ENCODE measurements around the gene GAL.

- TF ChIP-seq SRF (IDR thresholded peaks at IDR 0.05; ENCODE audit: low read depth, low read length) (no peak), HDAC6 (IDR thresholded peaks at IDR 0.05; ENCODE audit: low read depth, low read length) (no peak), EZH2 (IDR thresholded peaks at IDR 0.05; ENCODE audit: low read depth, low read length, severe bottlenecking) (no peak), PHF8 (conservative IDR thresholded peaks at IDR 0.05; ENCODE audit: low read depth, low read length) (no peak)
- TF ChIP-seq, protein P1, sequence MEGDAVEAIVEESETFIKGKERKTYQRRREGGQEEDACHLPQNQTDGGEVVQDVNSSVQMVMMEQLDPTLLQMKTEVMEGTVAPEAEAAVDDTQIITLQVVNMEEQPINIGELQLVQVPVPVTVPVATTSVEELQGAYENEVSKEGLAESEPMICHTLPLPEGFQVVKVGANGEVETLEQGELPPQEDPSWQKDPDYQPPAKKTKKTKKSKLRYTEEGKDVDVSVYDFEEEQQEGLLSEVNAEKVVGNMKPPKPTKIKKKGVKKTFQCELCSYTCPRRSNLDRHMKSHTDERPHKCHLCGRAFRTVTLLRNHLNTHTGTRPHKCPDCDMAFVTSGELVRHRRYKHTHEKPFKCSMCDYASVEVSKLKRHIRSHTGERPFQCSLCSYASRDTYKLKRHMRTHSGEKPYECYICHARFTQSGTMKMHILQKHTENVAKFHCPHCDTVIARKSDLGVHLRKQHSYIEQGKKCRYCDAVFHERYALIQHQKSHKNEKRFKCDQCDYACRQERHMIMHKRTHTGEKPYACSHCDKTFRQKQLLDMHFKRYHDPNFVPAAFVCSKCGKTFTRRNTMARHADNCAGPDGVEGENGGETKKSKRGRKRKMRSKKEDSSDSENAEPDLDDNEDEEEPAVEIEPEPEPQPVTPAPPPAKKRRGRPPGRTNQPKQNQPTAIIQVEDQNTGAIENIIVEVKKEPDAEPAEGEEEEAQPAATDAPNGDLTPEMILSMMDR (IDR thresholded peaks at IDR 0.05; ENCODE audit: control extremely low read depth in 1 of 3, insufficient read depth in 1 of 3, low read depth in 1 of 3, low read length in 3 of 3), result no peak
These were observed 28.5 kb upstream of the GAL start for GRCh38 chr11:68655806-68656205.
